Ishikawa (cell line): ENCODE data around the gene PPP1CA.

Experiments used
- CEBPB ChIP-seq: IDR thresholded peaks from 2 replicates; pipeline ENCODE4 v1.6.1; 2012
- EGR1 ChIP-seq: IDR thresholded peaks from 2 replicates; pipeline ENCODE4 v1.6.1; 2012
- EP300 ChIP-seq: IDR thresholded peaks from 2 replicates; pipeline ENCODE4 v1.6.1; 2012; ENCODE audit warnings: borderline replicate concordance
- FOXM1 ChIP-seq: IDR thresholded peaks from 2 replicates; pipeline ENCODE4 v1.6.1; 2012; ENCODE audit warnings: low read depth, borderline replicate concordance
- NFIC ChIP-seq: IDR thresholded peaks from 2 replicates; pipeline ENCODE4 v1.6.1; 2012
- RAD21 ChIP-seq: IDR thresholded peaks from 2 replicates; pipeline ENCODE4 v1.6.1; 2012; ENCODE audit warnings: low read depth
- TAF1 ChIP-seq: IDR thresholded peaks from 2 replicates; pipeline ENCODE4 v1.6.1; 2012; ENCODE audit warnings: low read depth, mild to moderate bottlenecking
- TCF12 ChIP-seq: IDR thresholded peaks from 2 replicates; pipeline ENCODE4 v1.6.1; 2012; ENCODE audit warnings: low read depth
- YY1 ChIP-seq: IDR thresholded peaks from 2 replicates; pipeline ENCODE4 v1.6.1; 2012; ENCODE audit warnings: low read depth
- ZBTB7A ChIP-seq: IDR thresholded peaks from 2 replicates; pipeline ENCODE4 v1.6.1; 2012; ENCODE audit warnings: low read depth
- TF ChIP-seq, protein P1 (sequence below): IDR thresholded peaks from 2 replicates; pipeline ENCODE4 v1.6.1; 2012; ENCODE audit warnings: low read depth, mild to moderate bottlenecking
- TF ChIP-seq, protein P2 (sequence below): IDR thresholded peaks from 2 replicates; pipeline ENCODE4 v1.6.1; 2012

DNA sequence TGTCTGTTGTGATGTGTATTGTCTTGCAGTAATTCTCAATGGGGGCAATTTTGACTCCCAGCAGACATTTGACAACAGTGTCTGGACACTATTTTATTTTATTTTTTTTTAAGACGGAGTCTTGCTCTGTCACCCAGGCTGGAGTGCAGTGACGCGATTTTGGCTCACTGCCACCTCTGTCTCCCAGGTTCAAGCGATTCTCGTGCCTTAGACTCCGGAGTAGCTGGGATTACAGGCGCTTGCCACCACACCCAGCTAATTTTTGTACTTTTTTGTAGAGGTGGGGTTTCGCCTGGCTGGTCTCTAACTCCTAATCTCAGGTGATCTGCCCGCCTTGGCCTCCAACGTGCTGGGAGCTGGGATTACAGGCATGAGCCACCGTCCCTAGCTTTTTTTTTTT lies 28.1 kb upstream of the PPP1CA start:
- TF ChIP-seq, protein P1, sequence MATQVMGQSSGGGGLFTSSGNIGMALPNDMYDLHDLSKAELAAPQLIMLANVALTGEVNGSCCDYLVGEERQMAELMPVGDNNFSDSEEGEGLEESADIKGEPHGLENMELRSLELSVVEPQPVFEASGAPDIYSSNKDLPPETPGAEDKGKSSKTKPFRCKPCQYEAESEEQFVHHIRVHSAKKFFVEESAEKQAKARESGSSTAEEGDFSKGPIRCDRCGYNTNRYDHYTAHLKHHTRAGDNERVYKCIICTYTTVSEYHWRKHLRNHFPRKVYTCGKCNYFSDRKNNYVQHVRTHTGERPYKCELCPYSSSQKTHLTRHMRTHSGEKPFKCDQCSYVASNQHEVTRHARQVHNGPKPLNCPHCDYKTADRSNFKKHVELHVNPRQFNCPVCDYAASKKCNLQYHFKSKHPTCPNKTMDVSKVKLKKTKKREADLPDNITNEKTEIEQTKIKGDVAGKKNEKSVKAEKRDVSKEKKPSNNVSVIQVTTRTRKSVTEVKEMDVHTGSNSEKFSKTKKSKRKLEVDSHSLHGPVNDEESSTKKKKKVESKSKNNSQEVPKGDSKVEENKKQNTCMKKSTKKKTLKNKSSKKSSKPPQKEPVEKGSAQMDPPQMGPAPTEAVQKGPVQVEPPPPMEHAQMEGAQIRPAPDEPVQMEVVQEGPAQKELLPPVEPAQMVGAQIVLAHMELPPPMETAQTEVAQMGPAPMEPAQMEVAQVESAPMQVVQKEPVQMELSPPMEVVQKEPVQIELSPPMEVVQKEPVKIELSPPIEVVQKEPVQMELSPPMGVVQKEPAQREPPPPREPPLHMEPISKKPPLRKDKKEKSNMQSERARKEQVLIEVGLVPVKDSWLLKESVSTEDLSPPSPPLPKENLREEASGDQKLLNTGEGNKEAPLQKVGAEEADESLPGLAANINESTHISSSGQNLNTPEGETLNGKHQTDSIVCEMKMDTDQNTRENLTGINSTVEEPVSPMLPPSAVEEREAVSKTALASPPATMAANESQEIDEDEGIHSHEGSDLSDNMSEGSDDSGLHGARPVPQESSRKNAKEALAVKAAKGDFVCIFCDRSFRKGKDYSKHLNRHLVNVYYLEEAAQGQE: no peak
- TF ChIP-seq YY1 (no peak), CEBPB (no peak), TAF1 (no peak), EGR1 (no peak), ZBTB7A (no peak), NFIC (no peak), EP300 (no peak), TCF12 (no peak), RAD21 (no peak), FOXM1 (no peak)
- TF ChIP-seq, protein P2, sequence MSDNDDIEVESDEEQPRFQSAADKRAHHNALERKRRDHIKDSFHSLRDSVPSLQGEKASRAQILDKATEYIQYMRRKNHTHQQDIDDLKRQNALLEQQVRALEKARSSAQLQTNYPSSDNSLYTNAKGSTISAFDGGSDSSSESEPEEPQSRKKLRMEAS: no peak
